GM12878 (cell line): ENCODE measurements around the gene CKB. TPM values are rescaled to one million over a fixed set of nuclear protein-coding genes. Genes with fewer than 3 reads are reported as not detected.

Experiments used
- ATAC-seq: fragments of 200-7000 bp; cut with Tn5 transposase; 3 replicates; pipeline ENCODE4 v1.9.1; 2020; ENCODE audit warnings: mild to moderate bottlenecking, moderate library complexity
- BruUV-seq: library from RNA; stranded (reverse); fragments of 400-500 nt; replicated peaks from 2 replicates; lab custom pipeline; 2021; lab: Mats Ljungman, UMichigan
- CTCF ChIA-PET: fragments of 300-600 bp; sonication (Branson Sonifier 250); formaldehyde crosslinking; extraction: SDS; loops from one replicate; lab custom pipeline; 2021; ENCODE audit warnings: inconsistent platforms; lab: Yijun Ruan, JAX
- POLR2A ChIA-PET: fragments of 350-600 bp; formaldehyde crosslinking; extraction: SDS; loops from one replicate; lab custom pipeline; 2021; ENCODE audit warnings: inconsistent platforms; lab: Charles Lee
- RAD21 ChIA-PET: fragments of 300-600 bp; sonication (Branson Sonifier 250); formaldehyde crosslinking; loops from one replicate; lab custom pipeline; 2023; ENCODE audit warnings: antibody characterized with exemption; ENCODE audit not compliant: unreplicated experiment; lab: Charles Lee
- SMC1A ChIA-PET: fragments of 300-600 bp; sonication (Branson Sonifier 250); formaldehyde crosslinking; loops from one replicate; lab custom pipeline; 2023; ENCODE audit not compliant: unreplicated experiment, uncharacterized antibody; lab: Charles Lee
- DNase-seq: peaks from one replicate; pipeline ENCODE4 v3.0.0-alpha.2; 2011; ENCODE audit warnings: low read depth, low spot score
- FAIRE-seq: peaks from 3 replicates; lab custom pipeline; 2011; peaks lifted over from hg19 to GRCh38; lab: Jason Lieb, UNC
- H2AFZ ChIP-seq: 2 replicates; pipeline ENCODE4 v1.6.0; 2011; ENCODE audit warnings: low read depth, low read length, control low read depth; ENCODE audit not compliant: control insufficient read depth
- H3K27ac ChIP-seq: 2 replicates; pipeline ENCODE4 v1.5.1; 2011; ENCODE audit warnings: control low read depth; ENCODE audit not compliant: control insufficient read depth, insufficient read depth
- H3K27me3 ChIP-seq, 2 experiments: replicated peaks in 1 of 2; 2 replicates each; pipeline versions ENCODE4 v1.6.0 to v1.6.1; 2011; ENCODE audit warnings: low read length in 1 of 2; ENCODE audit not compliant: control insufficient read depth in 2 of 2, insufficient read depth in 2 of 2
- H3K36me3 ChIP-seq, 2 experiments: 2 replicates each; pipeline ENCODE4 v1.5.1; 2011; ENCODE audit warnings: low read length in 1 of 2; ENCODE audit not compliant: control insufficient read depth in 2 of 2, insufficient read depth in 2 of 2
- H3K4me1 ChIP-seq: 2 replicates; pipeline ENCODE4 v1.6.1; 2011; ENCODE audit warnings: mild to moderate bottlenecking, low read length, moderate library complexity, mixed read lengths; ENCODE audit not compliant: control insufficient read depth, insufficient read depth
- H3K4me2 ChIP-seq: 2 replicates; pipeline ENCODE4 v1.6.0; 2011; ENCODE audit warnings: control low read depth; ENCODE audit not compliant: control insufficient read depth, insufficient read depth
- H3K4me3 ChIP-seq: fragments of 200-600 bp; sonication (generic); 2 replicates; pipeline ENCODE4 v1.5.1; 2016
- H3K79me2 ChIP-seq: 2 replicates; pipeline ENCODE4 v1.6.0; 2011; ENCODE audit warnings: low read length; ENCODE audit not compliant: control insufficient read depth, insufficient read depth
- H3K9ac ChIP-seq: 2 replicates; pipeline ENCODE4 v1.8.0; 2011; ENCODE audit warnings: low read length, control low read depth, mixed read lengths; ENCODE audit not compliant: control insufficient read depth, insufficient read depth
- H3K9me3 ChIP-seq: replicated peaks from 3 replicates; pipeline ENCODE4 v1.5.1; 2011; ENCODE audit warnings: mild to moderate bottlenecking, low read length; ENCODE audit not compliant: control insufficient read depth, insufficient read depth
- H4K20me1 ChIP-seq: 2 replicates; pipeline ENCODE4 v1.6.0; 2011; ENCODE audit not compliant: control insufficient read depth, insufficient read depth
- ESRRA ChIP-seq: IDR thresholded peaks from 2 replicates; pipeline ENCODE4 v1.6.1; 2012; ENCODE audit warnings: mild to moderate bottlenecking, low read length, improper control_type of control experiment
- IRF3 ChIP-seq: fragments of 450-650 bp; IDR thresholded peaks from 2 replicates; pipeline ENCODE4 v1.6.1; 2014; ENCODE audit warnings: mild to moderate bottlenecking
- MEF2B ChIP-seq: fragments of 450-650 bp; IDR thresholded peaks from 2 replicates; pipeline ENCODE4 v1.6.1; 2018; ENCODE audit warnings: mild to moderate bottlenecking, moderate library complexity; ENCODE audit not compliant: partially characterized antibody, poor library complexity, severe bottlenecking
- NR2C1 ChIP-seq: fragments of 450-650 bp; IDR thresholded peaks from 2 replicates; pipeline ENCODE4 v1.6.1; 2017; ENCODE audit warnings: antibody characterized with exemption, mild to moderate bottlenecking, moderate library complexity
- POLR2A ChIP-seq: IDR thresholded peaks from 2 replicates; pipeline ENCODE4 v1.6.1; 2011; ENCODE audit warnings: low read depth, mild to moderate bottlenecking, low read length
- POLR2AphosphoS5 ChIP-seq: IDR thresholded peaks from 2 replicates; pipeline ENCODE4 v1.6.1; 2011; ENCODE audit warnings: mild to moderate bottlenecking, low read length, inconsistent platforms
- SRF ChIP-seq, 2 experiments: IDR thresholded peaks; 2 replicates each; pipeline ENCODE4 v1.6.1; 2011; ENCODE audit warnings: low read depth in 2 of 2, low read length in 2 of 2, mild to moderate bottlenecking in 1 of 2, moderate library complexity in 1 of 2
- TCF3 ChIP-seq: IDR thresholded peaks from 2 replicates; pipeline ENCODE4 v1.6.1; 2012; ENCODE audit warnings: low read depth, mild to moderate bottlenecking, low read length, borderline replicate concordance; ENCODE audit not compliant: insufficient read depth
- ZZZ3 ChIP-seq: IDR thresholded peaks from 2 replicates; pipeline ENCODE4 v1.6.1; 2011; ENCODE audit warnings: low read depth; ENCODE audit not compliant: control insufficient read depth, insufficient read length
- WGBS: methylation state at CpG from one replicate; pipeline ENCODE4 v1.1.6; 2016; ENCODE audit warnings: low lambda C conversion rate; ENCODE audit not compliant: insufficient replicate concordance, insufficient coverage; ENCODE audit errors: missing lambda C conversion rate; 5-methylcytosine and 5-hydroxymethylcytosine counted together
- in situ Hi-C: fragments of 300-500 bp; cut with MboI; formaldehyde crosslinking; loops from 9 replicates; pipeline ENCODE4 v1.14.3; 2018; ENCODE audit warnings: mixed read lengths
- intact Hi-C: fragments of 100-400 bp; cut with micrococcal nuclease; formaldehyde crosslinking; loops from one replicate; pipeline ENCODE4 v1.14.2; 2022; ENCODE audit not compliant: unreplicated experiment
- polyA plus RNA-seq, 11 experiments: library from polyadenylated mRNA; depleted of rRNA in 4 of 11; unstranded in 6 of 11; stranded (reverse) in 5 of 11; fragments of >200 nt; fragmentation: Nextera tagmentation in 4 of 11; fragmentation: Illumina TruSeq in 1 of 11; extraction: Ambion mirVana in 4 of 11; extraction: Trizol in 1 of 11; gene quantifications; 1 replicate in 1 of 11; 2 replicates in 10 of 11; pipeline versions ENCODE4 v1.2.1 to v1.2.3, GENCODE V29; 2011 to 2016; ENCODE audit warnings: inconsistent platforms in 2 of 11, missing spikeins in 2 of 11, low read depth in 1 of 11
- total RNA-seq, 4 experiments: library from RNA; depleted of rRNA in 3 of 4; stranded (reverse); fragments of >200 nt in 3 of 4; fragmentation: Illumina TruSeq in 1 of 4; extraction: Trizol in 1 of 4; gene quantifications; 2 replicates each; pipeline versions ENCODE4 v1.2.1 to v1.2.3, GENCODE V29; 2013 to 2021
- TF ChIP-seq, protein P1 (sequence below): IDR thresholded peaks from 2 replicates; pipeline ENCODE4 v1.6.1; 2012; ENCODE audit warnings: low read depth, low read length, improper control_type of control experiment

Gene CKB
- total and polyA plus RNA-seq, 10 of the 15 experiments (the other 5 are each of a cell fraction or from before 2014, with no cell fraction given) = 0.40 to 6.1 (median 2.3) TPM

GRCh38 chr14:103541709-103542604 lies 19.3 kb upstream of the CKB start:
- DNase-seq (no peak), FAIRE-seq (no peak), ATAC-seq (no peak)
- RAD21 ChIA-PET = no interaction called here
- Histone ChIP-seq H3K4me1 (no peaks in the 10 kb centered on the region), H3K9ac (no peak overlapping the region), H3K27ac (no peak overlapping the region), H3K9me3 (no peaks in the 10 kb centered on the region), H3K79me2 (no peaks in the 10 kb centered on the region), H3K36me3 (no peaks in the 10 kb centered on the region), H3K4me2 (no peak overlapping the region), H3K4me3 (no peak overlapping the region), H4K20me1 (no peaks in the 10 kb centered on the region), H2AFZ (no peak overlapping the region), H3K27me3 (no peaks in the 10 kb centered on the region)
- peak; percentile 46; the same call in 1 of the 2 replicates for TF ChIP-seq POLR2A
- no peak for TF ChIP-seq ESRRA
- TF ChIP-seq ZZZ3 = no peak
- WGBS = 54% methylated on average over 31 of the region's 33 CpGs
- SMC1A ChIA-PET = no interaction called here
- intact Hi-C loops (no loop called here), in situ Hi-C loops (no loop called here)
- BruUV-seq = no TSS peak
- POLR2A ChIA-PET = no interaction called here
- CTCF ChIA-PET = interaction anchor here (2.8 kb wide), 1 partner anchor 23 kb away, joined by 16 read pairs; no protein-coding TSS in a partner anchor

DNA sequence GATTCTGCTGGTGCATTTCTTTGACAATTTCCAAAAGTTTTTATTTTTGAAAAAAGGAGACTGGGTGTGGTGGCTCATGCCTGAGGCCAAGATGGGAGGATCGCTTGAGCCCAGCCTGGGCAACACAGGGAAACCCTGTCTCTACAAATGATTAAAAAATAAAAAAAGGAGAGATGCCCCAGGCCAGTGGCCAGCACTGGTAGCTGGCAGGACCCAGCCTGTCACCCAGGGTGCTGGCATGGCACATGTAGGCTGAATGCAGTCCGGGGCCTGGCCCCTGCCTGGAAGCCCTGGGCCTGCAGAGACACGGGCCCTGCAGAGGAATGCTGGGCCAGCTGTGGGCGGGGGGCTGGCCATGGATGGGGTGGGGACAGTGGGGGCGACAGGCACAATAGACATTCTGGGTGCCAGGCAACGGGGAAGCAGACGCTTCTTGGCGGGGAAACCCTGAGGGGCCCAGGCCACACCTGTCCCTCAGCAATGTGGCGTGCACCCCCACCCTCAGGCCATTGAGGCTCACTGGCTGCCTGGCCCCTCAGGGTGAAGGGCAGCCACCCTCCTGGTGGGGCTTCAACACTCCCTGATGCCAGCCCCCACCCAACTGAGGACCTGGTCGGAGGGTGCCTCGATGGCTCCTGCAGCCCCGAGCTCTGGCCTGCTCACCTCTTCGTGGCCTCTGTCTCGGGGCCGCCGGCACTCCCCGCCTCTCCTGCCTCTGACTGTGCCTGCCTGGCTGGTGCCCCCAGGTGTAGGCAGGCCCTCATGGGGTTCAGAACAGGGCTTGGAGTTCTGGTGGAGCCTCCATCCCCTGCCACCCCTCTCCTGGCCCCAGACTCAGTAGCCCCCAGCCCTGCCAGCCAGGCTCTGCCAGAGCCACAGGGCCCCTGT lies 18.4 kb upstream of the CKB start:
- Histone ChIP-seq H3K27ac (no peak overlapping the region), H3K4me3 (no peak overlapping the region), H3K4me2 (no peak overlapping the region), H3K27me3 (no peaks in the 10 kb centered on the region), H3K79me2 (no peaks in the 10 kb centered on the region), H3K4me1 (no peaks in the 10 kb centered on the region), H3K9me3 (no peaks in the 10 kb centered on the region), H3K9ac (no peak overlapping the region), H3K36me3 (no peaks in the 10 kb centered on the region), H4K20me1 (no peaks in the 10 kb centered on the region), H2AFZ (no peak overlapping the region)
- no peak for DNase-seq
- in situ Hi-C loops (no loop called here), intact Hi-C loops (no loop called here)
- TF ChIP-seq TCF3 (no peak), SRF (IDR thresholded peaks at IDR 0.05; ENCODE audit: low read depth in 2 of 2, low read length in 2 of 2) (no peak), IRF3 (no peak), POLR2AphosphoS5 (no peak), MEF2B (no peak), NR2C1 (no peak)
- TF ChIP-seq, protein P1, sequence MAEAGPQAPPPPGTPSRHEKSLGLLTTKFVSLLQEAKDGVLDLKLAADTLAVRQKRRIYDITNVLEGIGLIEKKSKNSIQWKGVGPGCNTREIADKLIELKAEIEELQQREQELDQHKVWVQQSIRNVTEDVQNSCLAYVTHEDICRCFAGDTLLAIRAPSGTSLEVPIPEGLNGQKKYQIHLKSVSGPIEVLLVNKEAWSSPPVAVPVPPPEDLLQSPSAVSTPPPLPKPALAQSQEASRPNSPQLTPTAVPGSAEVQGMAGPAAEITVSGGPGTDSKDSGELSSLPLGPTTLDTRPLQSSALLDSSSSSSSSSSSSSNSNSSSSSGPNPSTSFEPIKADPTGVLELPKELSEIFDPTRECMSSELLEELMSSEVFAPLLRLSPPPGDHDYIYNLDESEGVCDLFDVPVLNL = no peak
- FAIRE-seq = no peak
- no peak for ATAC-seq
- BruUV-seq = no TSS peak
- ChIA-PET CTCF (interaction anchor here (2.8 kb wide), 1 partner anchor 22 kb away, joined by 16 read pairs; no protein-coding TSS in a partner anchor), RAD21 (interaction anchor here (1.2 kb wide), 1 partner anchor 14 kb away, joined by 3 read pairs; no protein-coding TSS in a partner anchor), POLR2A (no interaction called here), SMC1A (no interaction called here)
- 30% methylated on average over 17 of the region's 17 CpGs for WGBS
